GM19438 (cell line): Measurements from ENCODE around the gene IFITM1.
"Not testable (repeated sequence)": the region's sequence is repeated elsewhere in the genome, so short reads cannot be mapped to it uniquely, and the experiment has no call there.

Experiments
- ATAC-seq: cut with Tn5 transposase; IDR thresholded peaks from one replicate; pipeline ENCODE4 v1.9.1; 2021; ENCODE audit warnings: low read depth; ENCODE audit not compliant: unreplicated experiment

The IFITM1 gene

GRCh38 chr11:282171-282570 lies 31.7 kb upstream of the IFITM1 start:
- ATAC-seq, result no peak

- ATAC-seq, result no peak
These were observed 31.0 kb upstream of the IFITM1 start for GRCh38 chr11:282630-283360.

- no peak for ATAC-seq
These were observed 30.3 kb upstream of the IFITM1 start for GRCh38 chr11:283405-284104.

- no peak for ATAC-seq
These were observed 29.5 kb upstream of the IFITM1 start for GRCh38 chr11:284105-285020.

GRCh38 chr11:285021-285893 lies 28.6 kb upstream of the IFITM1 start:
- no peak for ATAC-seq

GRCh38 chr11:285894-286220 lies 28.0 kb upstream of the IFITM1 start:
- no peak for ATAC-seq

GRCh38 chr11:286977-287820 lies 26.6 kb upstream of the IFITM1 start:
- ATAC-seq, result not testable (repeated sequence)

- peak; percentile 24 for ATAC-seq
These were observed 25.9 kb upstream of the IFITM1 start for GRCh38 chr11:287821-288477.

GRCh38 chr11:288478-289397 lies 25.1 kb upstream of the IFITM1 start, which contains the start of gene PGGHG:
Gene PGGHG, plus strand, starts transcription at chr11:289126. Its CDS starts 691 bp downstream, at chr11:289817.
- peak; percentile 55 for ATAC-seq

GRCh38 chr11:289398-289711 lies 24.5 kb upstream of the IFITM1 start:
- ATAC-seq, result no peak

GRCh38 chr11:289712-290620 lies 23.9 kb upstream of the IFITM1 start:
- ATAC-seq, result no peak

- no peak for ATAC-seq
These were observed 23.1 kb upstream of the IFITM1 start for GRCh38 chr11:290621-291231.

GRCh38 chr11:291281-292210 lies 22.3 kb upstream of the IFITM1 start:
- no peak for ATAC-seq

GRCh38 chr11:292211-293121 lies 21.4 kb upstream of the IFITM1 start:
- ATAC-seq, result no peak
